IPS-18c (cell line): Measurements from ENCODE around the gene MYO15A.

Source experiments
- H3K4me3 ChIP-seq: 2 replicates; pipeline ENCODE4 v1.7.0; 2013; ENCODE audit warnings: low read depth, mild to moderate bottlenecking, low read length, moderate library complexity; ENCODE audit not compliant: insufficient read depth
- H3K9me3 ChIP-seq: one replicate; pipeline ENCODE4 v1.6.1; 2013; ENCODE audit warnings: mild to moderate bottlenecking, low read length, moderate library complexity; ENCODE audit not compliant: control insufficient read depth, insufficient read depth

The MYO15A gene

GRCh38 chr17:18160128-18160856 lies 51.7 kb downstream of the MYO15A start:
- no peak overlapping the region for H3K4me3 ChIP-seq
- peaks cover 2% of the 10 kb centered on the region for H3K9me3 ChIP-seq

GRCh38 chr17:18161207-18162145 lies 52.9 kb downstream of the MYO15A start:
- no peak overlapping the region for H3K4me3 ChIP-seq
- peaks cover 2% of the 10 kb centered on the region for H3K9me3 ChIP-seq

- no peak overlapping the region for H3K4me3 ChIP-seq
- peaks cover 2% of the 10 kb centered on the region for H3K9me3 ChIP-seq
These were observed 55.0 kb downstream of the MYO15A start for GRCh38 chr17:18163547-18163946.

- Histone ChIP-seq H3K4me3 (no peak overlapping the region), H3K9me3 (peaks cover 2% of the 10 kb centered on the region)
These were observed 58.3 kb downstream of the MYO15A start for GRCh38 chr17:18166894-18167293.

GRCh38 chr17:18167421-18167820 lies 58.9 kb downstream of the MYO15A start:
- H3K9me3 ChIP-seq, result peaks cover 2% of the 10 kb centered on the region
- H3K4me3 ChIP-seq, result no peak overlapping the region

- no peak overlapping the region for H3K4me3 ChIP-seq
These were observed 64.1 kb downstream of the MYO15A start for GRCh38 chr17:18172531-18173278.

GRCh38 chr17:18173740-18174139 lies 65.2 kb downstream of the MYO15A start:
- no peak overlapping the region for H3K4me3 ChIP-seq
- no peaks in the 10 kb centered on the region for H3K9me3 ChIP-seq

More at GRCh38 chr17:18172531-18173278, 64.1 kb downstream of the MYO15A start:
- no peaks in the 10 kb centered on the region for H3K9me3 ChIP-seq

GRCh38 chr17:18176176-18176575 lies 67.6 kb downstream of the MYO15A start:
- H3K9me3 ChIP-seq, result no peaks in the 10 kb centered on the region
- H3K4me3 ChIP-seq, result no peak overlapping the region

GRCh38 chr17:18177133-18177532 lies 68.6 kb downstream of the MYO15A start:
- Histone ChIP-seq H3K4me3 (no peak overlapping the region), H3K9me3 (no peaks in the 10 kb centered on the region)

- Histone ChIP-seq H3K4me3 (no peak overlapping the region), H3K9me3 (no peaks in the 10 kb centered on the region)
These were observed 69.2 kb downstream of the MYO15A start for GRCh38 chr17:18177722-18178121.

- no peak overlapping the region for H3K4me3 ChIP-seq
- H3K9me3 ChIP-seq, result no peaks in the 10 kb centered on the region
These were observed 70.6 kb downstream of the MYO15A start for GRCh38 chr17:18179196-18179595.

GRCh38 chr17:18179804-18180203 lies 71.2 kb downstream of the MYO15A start:
- H3K9me3 ChIP-seq, result no peaks in the 10 kb centered on the region
- no peak overlapping the region; the same call in 1 of the 2 replicates for H3K4me3 ChIP-seq

GRCh38 chr17:18181358-18181757 lies 72.8 kb downstream of the MYO15A start:
- Histone ChIP-seq H3K9me3 (no peaks in the 10 kb centered on the region), H3K4me3 (no peak overlapping the region)

- peak overlapping the region; percentile 67 for H3K4me3 ChIP-seq
These were observed 73.8 kb downstream of the MYO15A start for GRCh38 chr17:18182110-18182977.

GRCh38 chr17:18182978-18183333 lies 74.4 kb downstream of the MYO15A start:
- Histone ChIP-seq H3K9me3 (no peaks in the 10 kb centered on the region), H3K4me3 (peak overlapping the region; percentile 67)

More at GRCh38 chr17:18182110-18182977, 73.8 kb downstream of the MYO15A start:
- no peaks in the 10 kb centered on the region for H3K9me3 ChIP-seq

- Histone ChIP-seq H3K4me3 (peak within 1 kb of the TSS; percentile 67), H3K9me3 (no peaks in the 10 kb centered on the region)
These were observed 75.0 kb downstream of the MYO15A start, which contains the start of gene ALKBH5 for GRCh38 chr17:18183334-18184142. Gene ALKBH5 (plus strand): TSS chr17:18183828. CDS start chr17:18184244, 416 bp downstream.
